DMS114 treated with DMSO at 0.1 percent for 48 hours (cell line): ENCODE results near the gene PMCH.
"Not testable (repeated sequence)": the region's sequence is repeated elsewhere in the genome, so short reads cannot be mapped to it uniquely, and the experiment has no call there.

Experiments used
- DNase-seq: peaks from one replicate; lab custom pipeline; 2025; ENCODE audit not compliant: unreplicated experiment; lab: John Stamatoyannopoulos, UW

Gene PMCH

DNA sequence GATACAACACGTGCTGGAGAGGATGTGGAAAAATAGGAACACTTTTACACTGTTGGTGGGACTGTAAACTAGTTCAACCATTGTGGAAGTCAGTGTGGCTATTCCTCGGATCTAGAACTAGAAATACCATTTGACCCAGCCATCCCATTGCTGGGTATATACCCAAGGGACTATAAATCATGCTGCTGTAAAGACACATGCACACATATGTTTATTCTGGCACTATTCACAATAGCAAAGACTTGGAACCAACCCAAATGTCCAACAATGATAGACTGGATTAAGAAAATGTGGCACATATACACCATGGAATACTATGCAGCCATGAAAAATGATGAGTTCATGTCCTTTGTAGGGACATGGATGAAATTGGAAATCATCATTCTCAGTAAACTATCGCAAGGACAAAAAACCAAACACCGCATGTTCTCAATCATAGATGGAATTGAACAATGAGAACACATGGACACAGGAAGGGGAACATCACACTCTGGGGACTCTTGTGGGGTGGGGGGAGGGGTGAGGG, 50.5 kb downstream of the PMCH start:
- DNase-seq, result not testable (repeated sequence)
